ENCODE results near the gene KCNH6.

DNA sequence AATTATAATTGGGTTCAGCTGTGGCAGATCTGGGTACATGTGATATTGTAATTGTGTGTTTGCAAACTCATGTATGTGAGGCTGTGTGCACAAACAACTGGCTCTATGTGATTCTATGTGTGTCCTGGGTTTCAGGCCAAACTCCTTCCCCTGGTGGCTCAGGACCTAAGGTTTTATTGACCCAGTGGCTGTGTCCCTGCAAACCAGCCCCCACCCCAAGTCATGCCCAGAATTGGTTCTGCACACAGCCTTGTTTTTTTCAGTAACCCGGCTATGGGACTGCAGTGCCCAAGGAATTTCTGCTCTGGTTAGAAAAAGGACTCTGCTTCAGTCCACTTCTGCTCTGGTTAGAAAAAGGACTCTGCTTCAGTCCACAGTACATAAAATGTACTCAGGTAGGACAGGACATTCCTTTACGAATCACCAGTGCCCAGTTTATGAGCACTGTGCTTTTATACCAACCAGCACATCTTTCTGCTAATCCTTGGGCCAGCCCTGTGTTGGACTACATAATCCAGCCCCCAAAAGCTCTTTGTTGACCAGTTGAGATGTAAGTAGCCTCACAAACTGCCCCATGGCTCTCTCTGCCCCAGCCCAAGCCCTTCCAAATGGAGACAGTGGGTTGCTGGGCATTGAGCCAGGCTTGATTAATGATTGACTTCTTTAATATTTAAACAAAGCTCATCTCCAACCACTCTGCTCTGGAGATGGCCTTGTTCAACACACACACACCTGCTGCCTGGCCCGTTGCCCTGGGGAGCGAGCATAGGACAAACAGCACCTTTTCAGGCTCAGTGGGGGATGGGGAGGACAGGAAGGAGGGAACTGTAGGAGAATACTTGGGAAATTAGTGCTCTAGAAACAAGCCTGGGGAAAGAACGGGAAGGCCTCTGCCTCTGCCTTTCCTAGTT, 2.9 kb upstream of the KCNH6 start:
- TF ChIP-seq POLR2AphosphoS5 (IDR thresholded peaks at IDR 0.05; ENCODE audit: low read depth, low read length) (no peak), TAF1 (IDR thresholded peaks at IDR 0.05; ENCODE audit: borderline replicate concordance, low read depth, low read length) (no peak)
